Retinal pigment epithelial cell (primary cell): ENCODE results near the gene SLC25A22.

Experiments used
- DNase-seq: peaks from one replicate; pipeline ENCODE4 v3.0.0-alpha.2; 2010; ENCODE audit warnings: low read depth
- H3K4me3 ChIP-seq: 2 replicates; pipeline ENCODE4 v1.5.1; 2011; ENCODE audit warnings: mild to moderate bottlenecking, low read length, control low read depth, moderate library complexity
- TF ChIP-seq, protein P1 (sequence below): conservative IDR thresholded peaks from 2 replicates; pipeline ENCODE4 v1.5.1; 2011; ENCODE audit warnings: low read depth, low read length, control low read depth, inconsistent platforms

The SLC25A22 gene

DNA sequence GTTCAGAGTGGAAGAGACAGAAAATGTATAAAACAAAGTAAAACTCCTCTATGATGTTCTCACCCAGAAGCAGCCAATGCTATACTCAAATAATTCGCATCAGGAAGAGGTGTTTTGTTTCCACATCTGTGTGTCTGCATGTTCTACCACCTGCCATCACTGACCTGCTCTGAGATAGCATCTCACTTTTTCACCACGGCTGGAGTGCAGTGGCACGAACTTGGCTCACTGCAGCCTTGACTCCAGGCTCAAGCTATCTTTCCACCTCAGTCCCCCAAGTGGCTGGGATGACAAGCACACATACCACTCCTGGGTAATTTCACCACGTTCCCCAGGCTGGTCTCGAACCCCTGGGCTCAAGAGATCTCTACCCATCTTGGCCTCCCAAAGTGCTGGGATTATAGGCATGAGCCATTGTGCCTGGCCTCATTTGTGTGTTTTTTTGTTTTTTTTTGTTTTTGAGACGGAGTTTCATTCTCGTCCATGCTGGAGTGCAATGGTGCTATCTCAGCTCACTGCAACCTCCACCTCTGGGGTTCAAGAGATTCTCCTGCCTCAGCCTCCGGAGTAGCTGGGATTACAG, 36.5 kb downstream of the SLC25A22 start:
- no peak overlapping the region for H3K4me3 ChIP-seq
- no peak for DNase-seq
- TF ChIP-seq, protein P1, sequence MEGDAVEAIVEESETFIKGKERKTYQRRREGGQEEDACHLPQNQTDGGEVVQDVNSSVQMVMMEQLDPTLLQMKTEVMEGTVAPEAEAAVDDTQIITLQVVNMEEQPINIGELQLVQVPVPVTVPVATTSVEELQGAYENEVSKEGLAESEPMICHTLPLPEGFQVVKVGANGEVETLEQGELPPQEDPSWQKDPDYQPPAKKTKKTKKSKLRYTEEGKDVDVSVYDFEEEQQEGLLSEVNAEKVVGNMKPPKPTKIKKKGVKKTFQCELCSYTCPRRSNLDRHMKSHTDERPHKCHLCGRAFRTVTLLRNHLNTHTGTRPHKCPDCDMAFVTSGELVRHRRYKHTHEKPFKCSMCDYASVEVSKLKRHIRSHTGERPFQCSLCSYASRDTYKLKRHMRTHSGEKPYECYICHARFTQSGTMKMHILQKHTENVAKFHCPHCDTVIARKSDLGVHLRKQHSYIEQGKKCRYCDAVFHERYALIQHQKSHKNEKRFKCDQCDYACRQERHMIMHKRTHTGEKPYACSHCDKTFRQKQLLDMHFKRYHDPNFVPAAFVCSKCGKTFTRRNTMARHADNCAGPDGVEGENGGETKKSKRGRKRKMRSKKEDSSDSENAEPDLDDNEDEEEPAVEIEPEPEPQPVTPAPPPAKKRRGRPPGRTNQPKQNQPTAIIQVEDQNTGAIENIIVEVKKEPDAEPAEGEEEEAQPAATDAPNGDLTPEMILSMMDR = no peak

DNA sequence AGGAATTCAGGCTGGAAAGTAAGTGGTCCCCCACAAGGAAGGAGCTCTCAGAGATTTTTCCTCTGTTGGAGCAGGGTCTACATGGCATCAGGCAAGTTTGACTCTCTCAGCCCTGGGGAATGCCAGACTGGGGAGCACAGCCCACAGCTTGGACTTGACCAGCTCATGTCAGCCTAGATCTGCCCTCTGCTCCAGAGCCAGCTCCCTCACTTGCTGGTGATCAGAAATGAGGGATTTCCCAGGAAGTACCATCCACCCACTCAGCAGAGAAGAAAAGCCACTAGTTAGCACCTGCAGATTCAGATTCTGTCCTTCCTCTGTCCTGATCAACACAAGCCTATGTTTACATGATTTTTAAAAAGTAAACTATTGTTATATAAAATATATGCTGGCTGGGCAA, 37.8 kb downstream of the SLC25A22 start:
- TF ChIP-seq, protein P1 = no peak
- no peak overlapping the region for H3K4me3 ChIP-seq
- DNase-seq = no peak

- no peak for DNase-seq
- TF ChIP-seq, protein P1 = no peak
- no peak overlapping the region for H3K4me3 ChIP-seq
These were observed 48.4 kb downstream of the SLC25A22 start for GRCh38 chr11:749731-750130.

DNA sequence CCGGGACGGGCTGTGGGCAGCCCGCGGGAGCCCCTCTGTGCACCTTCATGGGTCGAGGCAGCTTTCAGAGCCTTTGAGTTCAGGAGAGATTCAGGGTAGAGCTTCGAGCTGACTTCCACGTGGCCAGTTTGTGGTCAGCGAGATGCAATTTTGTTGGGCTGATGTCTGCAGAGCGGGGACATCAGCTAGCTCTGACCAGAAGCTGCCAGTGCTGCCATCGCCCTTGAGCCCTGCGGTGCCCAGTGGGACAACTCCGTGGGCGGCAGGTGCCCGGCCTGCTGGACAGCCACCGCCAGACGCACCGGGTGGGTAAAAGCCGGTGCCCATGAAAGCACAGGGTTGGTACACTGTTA, 50.1 kb downstream of the SLC25A22 start:
- TF ChIP-seq, protein P1 = no peak
- H3K4me3 ChIP-seq = peak overlapping the region; percentile 62
- DNase-seq = no peak

GRCh38 chr11:747158-748006, 50.7 kb downstream of the SLC25A22 start, which contains the start of gene TALDO1:
TSS of gene TALDO1 (plus strand) at chr11:747464. CDS start at chr11:747482, 18 bp downstream.
- peak within 1 kb of the TSS; percentile 62 for H3K4me3 ChIP-seq
- peak; percentile 50 for DNase-seq
- TF ChIP-seq, protein P1 = no peak

- TF ChIP-seq, protein P1 = no peak
- DNase-seq = no peak
- H3K4me3 ChIP-seq = peak overlapping the region; percentile 57
These were observed 51.6 kb downstream of the SLC25A22 start for GRCh38 chr11:746289-747157.
